NCI-H2171 treated with DMSO at 0.1 percent for 48 hours (cell line): ENCODE data around the gene HAO2.

Experiments
- DNase-seq: peaks from one replicate; lab custom pipeline; 2025; lab: John Stamatoyannopoulos, UW

Gene HAO2

GRCh38 chr1:119438761-119439160 lies 70.2 kb downstream of the HAO2 start:
- no peak for DNase-seq

GRCh38 chr1:119440721-119441307 lies 72.2 kb downstream of the HAO2 start:
- no peak for DNase-seq

- DNase-seq = no peak
Measured at GRCh38 chr1:119442756-119443155, 74.2 kb downstream of the HAO2 start.
